GM23248 (cell line): Measurements from ENCODE around the gene ZNF747.

ENCODE experiments used
- EZH2 ChIP-seq: fragments of 200-600 bp; sonication (generic); IDR thresholded peaks from 2 replicates; pipeline ENCODE4 v1.6.1; 2018; ENCODE audit warnings: antibody characterized with exemption, mild to moderate bottlenecking; ENCODE audit not compliant: insufficient read depth, poor library complexity, severe bottlenecking
- EZH2phosphoT487 ChIP-seq: fragments of 200-600 bp; sonication (generic); IDR thresholded peaks from 2 replicates; pipeline ENCODE4 v1.6.1; 2018; ENCODE audit warnings: antibody characterized with exemption, moderate library complexity, mild to moderate bottlenecking, low read depth; ENCODE audit not compliant: insufficient read depth

DNA sequence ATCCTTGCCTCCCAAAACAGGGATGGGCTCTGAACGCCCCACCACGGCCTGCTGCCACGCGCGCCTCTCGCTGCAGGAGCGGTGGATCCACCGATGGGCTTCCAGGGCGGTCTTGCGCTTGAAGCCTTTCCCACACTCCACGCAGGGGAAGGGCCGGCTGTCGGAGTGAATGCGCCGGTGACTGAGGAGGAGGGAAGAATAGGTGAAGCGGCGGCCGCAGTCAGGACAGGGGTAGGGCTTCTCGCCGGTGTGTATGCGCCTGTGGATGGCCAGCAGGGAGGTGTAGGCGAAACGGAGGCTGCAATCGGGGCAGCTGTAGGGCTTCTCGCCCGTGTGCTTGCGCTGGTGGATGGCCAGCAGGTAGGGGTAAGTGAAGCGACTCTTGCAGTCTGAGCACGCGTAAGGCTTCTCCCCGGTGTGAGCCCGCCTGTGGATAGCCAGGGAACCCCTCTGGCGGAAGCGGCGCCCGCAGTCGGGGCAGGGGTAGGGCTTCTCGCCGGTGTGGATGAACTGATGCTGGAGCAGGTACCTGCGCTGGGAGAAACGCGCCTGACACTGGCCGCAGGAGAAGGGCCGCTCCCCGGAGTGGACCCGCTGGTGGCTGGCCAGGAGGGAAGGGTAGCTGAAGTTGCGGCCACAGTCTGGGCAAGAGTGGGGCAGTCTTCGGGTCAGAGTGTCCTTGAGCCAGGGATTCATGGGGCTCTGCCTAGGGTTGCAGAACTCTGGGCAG is 48.1 kb upstream of the ZNF747 start:
- TF ChIP-seq EZH2 (no peak), EZH2phosphoT487 (no peak)
